C4-2B (cell line): ENCODE measurements around the gene OR2T11.
"Not testable (repeated sequence)": the region's sequence is repeated elsewhere in the genome, so short reads cannot be mapped to it uniquely, and the experiment has no call there.

Experiments used
- ZFX ChIP-seq: fragments of 450-650 bp; IDR thresholded peaks from 2 replicates; pipeline ENCODE4 v1.6.1; 2017
- TF ChIP-seq, protein P1 (sequence below): fragments of 450-650 bp; conservative IDR thresholded peaks from 2 replicates; pipeline ENCODE4 v1.5.1; 2017; ENCODE audit warnings: mild to moderate bottlenecking

DNA sequence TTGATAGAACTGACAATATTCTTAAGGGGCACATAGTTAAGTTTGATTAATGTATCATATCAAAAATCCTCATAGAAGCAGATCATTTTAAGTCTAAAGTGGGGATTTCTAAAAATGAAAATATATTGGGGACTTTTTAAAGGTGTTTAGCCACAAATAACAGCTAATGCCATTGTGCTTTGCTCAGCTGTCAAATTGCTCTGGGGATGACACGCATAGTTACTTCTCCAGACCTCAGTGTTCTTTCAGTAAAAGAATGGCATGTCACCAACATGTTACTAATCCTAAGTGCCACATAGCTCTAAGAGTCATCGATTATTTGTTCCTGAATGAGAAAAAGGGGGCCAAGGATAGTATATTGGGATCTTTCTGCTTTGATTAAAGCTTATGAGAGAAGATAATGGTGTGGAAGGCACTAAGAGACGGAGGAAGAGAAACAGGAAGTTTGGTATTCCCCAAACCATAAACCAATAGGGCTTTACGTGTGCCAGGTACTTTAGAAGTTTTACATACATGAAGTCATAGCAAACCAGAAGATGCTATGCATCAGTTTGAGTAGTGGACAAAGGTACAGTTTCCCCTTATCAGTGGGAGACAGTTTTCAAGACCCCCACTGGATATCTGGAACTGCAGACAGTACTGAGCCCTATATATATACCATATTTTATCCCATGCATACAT, 8.2 kb upstream of the OR2T11 start:
- TF ChIP-seq, protein P1, sequence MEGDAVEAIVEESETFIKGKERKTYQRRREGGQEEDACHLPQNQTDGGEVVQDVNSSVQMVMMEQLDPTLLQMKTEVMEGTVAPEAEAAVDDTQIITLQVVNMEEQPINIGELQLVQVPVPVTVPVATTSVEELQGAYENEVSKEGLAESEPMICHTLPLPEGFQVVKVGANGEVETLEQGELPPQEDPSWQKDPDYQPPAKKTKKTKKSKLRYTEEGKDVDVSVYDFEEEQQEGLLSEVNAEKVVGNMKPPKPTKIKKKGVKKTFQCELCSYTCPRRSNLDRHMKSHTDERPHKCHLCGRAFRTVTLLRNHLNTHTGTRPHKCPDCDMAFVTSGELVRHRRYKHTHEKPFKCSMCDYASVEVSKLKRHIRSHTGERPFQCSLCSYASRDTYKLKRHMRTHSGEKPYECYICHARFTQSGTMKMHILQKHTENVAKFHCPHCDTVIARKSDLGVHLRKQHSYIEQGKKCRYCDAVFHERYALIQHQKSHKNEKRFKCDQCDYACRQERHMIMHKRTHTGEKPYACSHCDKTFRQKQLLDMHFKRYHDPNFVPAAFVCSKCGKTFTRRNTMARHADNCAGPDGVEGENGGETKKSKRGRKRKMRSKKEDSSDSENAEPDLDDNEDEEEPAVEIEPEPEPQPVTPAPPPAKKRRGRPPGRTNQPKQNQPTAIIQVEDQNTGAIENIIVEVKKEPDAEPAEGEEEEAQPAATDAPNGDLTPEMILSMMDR = not testable (repeated sequence)
- TF ChIP-seq ZFX = not testable (repeated sequence)
